IMR-90 (cell line): ENCODE measurements around the gene VAV3. TPM values are rescaled to one million over a fixed set of nuclear protein-coding genes. Genes with fewer than 3 reads are reported as not detected.

ENCODE experiments used
- ATAC-seq: fragments of 200-7000 bp; cut with Tn5 transposase; 2 replicates; pipeline ENCODE4 v1.9.1; 2020; ENCODE audit warnings: low read depth, mild to moderate bottlenecking, moderate library complexity
- BruUV-seq: library from RNA; stranded (reverse); fragments of 400-500 nt; replicated peaks from 2 replicates; lab custom pipeline; 2021; lab: Mats Ljungman, UMichigan
- CTCF ChIA-PET: fragments of 300-600 bp; formaldehyde crosslinking; extraction: SDS; loops from one replicate; lab custom pipeline; 2021; ENCODE audit warnings: antibody characterized with exemption; lab: Yijun Ruan, JAX
- POLR2A ChIA-PET: fragments of 300-600 bp; sonication (Branson Sonifier 250); formaldehyde crosslinking; loops from one replicate; lab custom pipeline; 2022; ENCODE audit warnings: antibody characterized with exemption; ENCODE audit not compliant: unreplicated experiment; lab: Charles Lee
- DNase-seq: peaks from one replicate; pipeline ENCODE4 v3.0.0; 2013
- H2AFZ ChIP-seq: replicated peaks from 2 replicates; pipeline ENCODE3; 2013; ENCODE audit warnings: low read length, mild to moderate bottlenecking; ENCODE audit not compliant: poor library complexity
- H2AK5ac ChIP-seq: 2 replicates; pipeline ENCODE4 v1.6.1; 2013; ENCODE audit warnings: low read depth, low read length, inconsistent platforms
- H2AK9ac ChIP-seq: replicated peaks from 2 replicates; pipeline ENCODE3; 2013; ENCODE audit warnings: mild to moderate bottlenecking, low read depth, low read length, moderate library complexity; ENCODE audit not compliant: poor library complexity
- H2BK120ac ChIP-seq: 2 replicates; pipeline ENCODE4 v1.6.1; 2013; ENCODE audit warnings: low read depth, low read length, inconsistent platforms
- H2BK15ac ChIP-seq: 3 replicates; pipeline ENCODE4 v1.6.1; 2013; ENCODE audit warnings: low read depth, low read length, inconsistent platforms
- H2BK20ac ChIP-seq: 2 replicates; pipeline ENCODE4 v1.6.1; 2013; ENCODE audit warnings: low read depth, mild to moderate bottlenecking, inconsistent platforms, low read length, moderate library complexity
- H2BK5ac ChIP-seq: 2 replicates; pipeline ENCODE4 v1.6.1; 2013; ENCODE audit warnings: mild to moderate bottlenecking, low read depth, low read length, inconsistent platforms; ENCODE audit not compliant: poor library complexity, severe bottlenecking
- H3K14ac ChIP-seq: replicated peaks from 2 replicates; pipeline ENCODE4 v1.6.1; 2013; ENCODE audit warnings: low read depth, low read length, inconsistent platforms
- H3K18ac ChIP-seq: 2 replicates; pipeline ENCODE4 v1.6.1; 2013; ENCODE audit warnings: low read depth, low read length, control low read depth
- H3K23ac ChIP-seq: 2 replicates; pipeline ENCODE4 v1.6.1; 2013; ENCODE audit warnings: low read depth, low read length, inconsistent platforms
- H3K27ac ChIP-seq: 2 replicates; pipeline ENCODE4 v1.5.1; 2013; ENCODE audit warnings: mild to moderate bottlenecking, control low read depth, low read length; ENCODE audit not compliant: insufficient read depth
- H3K27me3 ChIP-seq: 2 replicates; pipeline ENCODE4 v1.6.1; 2013; ENCODE audit warnings: low read length; ENCODE audit not compliant: control insufficient read depth, insufficient read depth
- H3K36me3 ChIP-seq: 2 replicates; pipeline ENCODE4 v1.6.1; 2013; ENCODE audit warnings: low read length, mixed read lengths; ENCODE audit not compliant: control insufficient read depth, insufficient read depth
- H3K4ac ChIP-seq: 2 replicates; pipeline ENCODE4 v1.6.1; 2013; ENCODE audit warnings: low read depth, low read length, inconsistent platforms
- H3K4me1 ChIP-seq: 2 replicates; pipeline ENCODE4 v1.6.1; 2013; ENCODE audit warnings: low read length, mixed read lengths; ENCODE audit not compliant: control insufficient read depth, insufficient read depth
- H3K4me2 ChIP-seq: 2 replicates; pipeline ENCODE4 v1.6.1; 2013; ENCODE audit warnings: low read depth, mild to moderate bottlenecking, control low read depth, low read length, moderate library complexity
- H3K4me3 ChIP-seq: 2 replicates; pipeline ENCODE4 v1.5.1; 2013; ENCODE audit warnings: low read depth, mild to moderate bottlenecking, control low read depth, low read length, moderate library complexity; ENCODE audit not compliant: insufficient read depth
- H3K56ac ChIP-seq: 2 replicates; pipeline ENCODE4 v1.6.1; 2013; ENCODE audit warnings: low read length, inconsistent platforms; ENCODE audit not compliant: insufficient read depth; ENCODE audit errors: extremely low read depth
- H3K79me1 ChIP-seq, 2 experiments: 2 replicates each; pipeline ENCODE4 v1.6.1; 2013; ENCODE audit warnings: low read length in 2 of 2, inconsistent platforms in 1 of 2, low read depth in 1 of 2
- H3K9ac ChIP-seq: 2 replicates; pipeline ENCODE4 v1.6.1; 2013; ENCODE audit warnings: low read depth, low read length, control low read depth
- H3K9me1 ChIP-seq: 2 replicates; pipeline ENCODE4 v1.6.1; 2013; ENCODE audit warnings: low read length, inconsistent platforms; ENCODE audit not compliant: insufficient read depth
- H3K9me3 ChIP-seq: 2 replicates; pipeline ENCODE4 v1.6.1; 2013; ENCODE audit warnings: low read length; ENCODE audit not compliant: control insufficient read depth, insufficient read depth
- H4K20me1 ChIP-seq: 2 replicates; pipeline ENCODE4 v1.6.1; 2013; ENCODE audit warnings: low read length, inconsistent platforms; ENCODE audit not compliant: insufficient read depth
- H4K5ac ChIP-seq: 2 replicates; pipeline ENCODE4 v1.6.1; 2013; ENCODE audit warnings: mild to moderate bottlenecking, low read depth, low read length, control low read depth
- H4K8ac ChIP-seq, 2 experiments: 2 replicates each; pipeline ENCODE4 v1.6.1; 2013; ENCODE audit warnings: low read depth in 2 of 2, low read length in 2 of 2, control low read depth in 1 of 2, inconsistent platforms in 1 of 2
- H4K91ac ChIP-seq: 2 replicates; pipeline ENCODE4 v1.6.1; 2013; ENCODE audit warnings: low read depth, low read length, inconsistent platforms; ENCODE audit not compliant: insufficient read depth
- FOS ChIP-seq: fragments of 150-350 bp; IDR thresholded peaks from 2 replicates; pipeline ENCODE4 v1.6.1; 2016; ENCODE audit warnings: low read depth, low read length
- MAFK ChIP-seq: IDR thresholded peaks from 2 replicates; pipeline ENCODE4 v1.6.1; 2012; ENCODE audit warnings: low read depth, low read length, improper control_type of control experiment
- POLR2A ChIP-seq: IDR thresholded peaks from 2 replicates; pipeline ENCODE4 v1.6.1; 2012; ENCODE audit warnings: mild to moderate bottlenecking, low read depth, low read length
- WGBS, 2 experiments: methylation state at CpG; one replicate each; pipeline versions ENCODE4 v1.1.5 to v1.1.7; 2013; ENCODE audit warnings: missing lambda C conversion rate in 2 of 2; ENCODE audit not compliant: insufficient read length in 1 of 2; ENCODE audit errors: extremely low coverage in 2 of 2; 5-methylcytosine and 5-hydroxymethylcytosine counted together
- dilution Hi-C: fragments of 300-500 bp; cut with HindIII; formaldehyde crosslinking; loops from one replicate; pipeline ENCODE4 v1.14.3; 2018; ENCODE audit warnings: low sequenced_read_pairs; ENCODE audit not compliant: unreplicated experiment
- in situ Hi-C: fragments of 300-500 bp; cut with MboI; formaldehyde crosslinking; loops from 3 replicates; pipeline ENCODE4 v1.14.3; 2019; ENCODE audit warnings: low sequenced_read_pairs, inconsistent platforms, mixed read lengths
- intact Hi-C: fragments of 100-400 bp; cut with micrococcal nuclease; formaldehyde crosslinking; loops from 2 replicates; pipeline ENCODE4 v1.10.0; 2022
- polyA plus RNA-seq, 3 experiments: library from polyadenylated mRNA; depleted of rRNA; stranded (reverse); fragments of >200 nt; gene quantifications; 2 replicates each; pipeline ENCODE4 v1.2.3, GENCODE V29; 2012; ENCODE audit warnings: low replicate concordance in 1 of 3
- total RNA-seq: library from RNA; depleted of rRNA; stranded (reverse); fragments of >200 nt; gene quantifications from 2 replicates; pipeline ENCODE4 v1.2.3, GENCODE V29; 2012
- TF ChIP-seq, protein P1 (sequence below): fragments of 150-350 bp; IDR thresholded peaks from 2 replicates; pipeline ENCODE4 v1.6.1; 2016; ENCODE audit warnings: low read depth, mild to moderate bottlenecking, low read length, moderate library complexity, borderline replicate concordance
- TF ChIP-seq, protein P2 (sequence below): fragments of 150-350 bp; IDR thresholded peaks from 2 replicates; pipeline ENCODE4 v1.6.1; 2017; ENCODE audit warnings: mild to moderate bottlenecking, antibody characterized with exemption, low read length, low read depth

The VAV3 gene
- total and polyA plus RNA-seq, 2 of the 4 experiments (the other 2 are of a cell fraction): 0.12 to 0.18 TPM

DNA sequence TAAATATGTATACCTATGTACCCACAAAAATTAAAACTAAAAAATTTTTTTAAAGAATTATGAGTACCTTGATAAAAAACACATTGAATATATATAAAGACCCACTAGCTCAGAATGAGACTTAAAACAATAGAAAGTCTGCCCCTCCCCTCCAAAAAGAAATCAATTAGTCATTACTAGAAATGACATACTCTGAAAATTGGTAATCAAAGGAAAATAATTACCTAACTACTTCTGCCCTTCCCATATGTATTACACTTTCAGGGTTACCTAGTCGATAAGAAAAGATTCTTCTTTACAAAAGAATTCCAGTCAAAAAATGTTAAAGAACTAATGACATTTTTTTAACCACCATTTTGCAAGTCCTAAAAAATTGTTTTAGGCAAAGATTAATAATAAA lies 34.7 kb downstream of the VAV3 start:
- no peaks in the 10 kb centered on the region for H4K20me1 ChIP-seq
- H4K5ac ChIP-seq: no peak overlapping the region
- no peak overlapping the region for H2BK20ac ChIP-seq
- ChIA-PET POLR2A (no interaction called here), CTCF (no interaction called here)
- H3K27me3 ChIP-seq: no peaks in the 10 kb centered on the region
- intact Hi-C loops: no loop called here
- no CpG with 5 or more reads among the region's 1 CpG for WGBS, 2 experiments
- no peak overlapping the region for H3K9ac ChIP-seq
- no peaks in the 10 kb centered on the region for H3K79me1 ChIP-seq
- H3K56ac ChIP-seq: no peak overlapping the region
- no peak overlapping the region for H4K8ac ChIP-seq
- no peak overlapping the region for H2BK5ac ChIP-seq
- no peak overlapping the region for H2AK9ac ChIP-seq
- no peak overlapping the region for H3K4me2 ChIP-seq
- no peak overlapping the region for H2AK5ac ChIP-seq
- H3K36me3 ChIP-seq: no peaks in the 10 kb centered on the region
- ATAC-seq: no peak
- no peak overlapping the region for H3K14ac ChIP-seq
- no peak overlapping the region for H3K18ac ChIP-seq
- dilution Hi-C loops: no loop called here
- no peak overlapping the region for H2BK120ac ChIP-seq
- no peak overlapping the region for H4K91ac ChIP-seq
- no peak overlapping the region for H3K23ac ChIP-seq
- H3K4ac ChIP-seq: no peak overlapping the region
- TF ChIP-seq POLR2A (no peak), MAFK (no peak), FOS (no peak)
- TF ChIP-seq, protein P1, sequence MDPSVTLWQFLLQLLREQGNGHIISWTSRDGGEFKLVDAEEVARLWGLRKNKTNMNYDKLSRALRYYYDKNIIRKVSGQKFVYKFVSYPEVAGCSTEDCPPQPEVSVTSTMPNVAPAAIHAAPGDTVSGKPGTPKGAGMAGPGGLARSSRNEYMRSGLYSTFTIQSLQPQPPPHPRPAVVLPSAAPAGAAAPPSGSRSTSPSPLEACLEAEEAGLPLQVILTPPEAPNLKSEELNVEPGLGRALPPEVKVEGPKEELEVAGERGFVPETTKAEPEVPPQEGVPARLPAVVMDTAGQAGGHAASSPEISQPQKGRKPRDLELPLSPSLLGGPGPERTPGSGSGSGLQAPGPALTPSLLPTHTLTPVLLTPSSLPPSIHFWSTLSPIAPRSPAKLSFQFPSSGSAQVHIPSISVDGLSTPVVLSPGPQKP: no peak
- TF ChIP-seq, protein P2, sequence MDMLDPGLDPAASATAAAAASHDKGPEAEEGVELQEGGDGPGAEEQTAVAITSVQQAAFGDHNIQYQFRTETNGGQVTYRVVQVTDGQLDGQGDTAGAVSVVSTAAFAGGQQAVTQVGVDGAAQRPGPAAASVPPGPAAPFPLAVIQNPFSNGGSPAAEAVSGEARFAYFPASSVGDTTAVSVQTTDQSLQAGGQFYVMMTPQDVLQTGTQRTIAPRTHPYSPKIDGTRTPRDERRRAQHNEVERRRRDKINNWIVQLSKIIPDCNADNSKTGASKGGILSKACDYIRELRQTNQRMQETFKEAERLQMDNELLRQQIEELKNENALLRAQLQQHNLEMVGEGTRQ: no peak
- H3K9me3 ChIP-seq: no peaks in the 10 kb centered on the region
- no peak overlapping the region for H2AFZ ChIP-seq
- DNase-seq: no peak
- no TSS peak for BruUV-seq
- no peaks in the 10 kb centered on the region for H3K9me1 ChIP-seq
- no peak overlapping the region for H2BK15ac ChIP-seq
- in situ Hi-C loops: no loop called here
- H3K27ac ChIP-seq: no peak overlapping the region
- no peak overlapping the region for H3K4me3 ChIP-seq
- no peaks in the 10 kb centered on the region for H3K4me1 ChIP-seq
